Hepatocyte (in vitro differentiated cells): ENCODE results near the gene GRM8.

Source experiments
- EZH2 ChIP-seq: fragments of 200-600 bp; sonication (generic); IDR thresholded peaks from 2 replicates; pipeline ENCODE4 v1.6.1; 2016; ENCODE audit warnings: antibody characterized with exemption, mild to moderate bottlenecking, borderline replicate concordance
- TF ChIP-seq, protein P1 (sequence below): fragments of 200-600 bp; sonication (generic); IDR thresholded peaks from 2 replicates; pipeline ENCODE4 v1.5.1; 2016; ENCODE audit warnings: antibody characterized with exemption, mild to moderate bottlenecking; ENCODE audit not compliant: poor library complexity

DNA sequence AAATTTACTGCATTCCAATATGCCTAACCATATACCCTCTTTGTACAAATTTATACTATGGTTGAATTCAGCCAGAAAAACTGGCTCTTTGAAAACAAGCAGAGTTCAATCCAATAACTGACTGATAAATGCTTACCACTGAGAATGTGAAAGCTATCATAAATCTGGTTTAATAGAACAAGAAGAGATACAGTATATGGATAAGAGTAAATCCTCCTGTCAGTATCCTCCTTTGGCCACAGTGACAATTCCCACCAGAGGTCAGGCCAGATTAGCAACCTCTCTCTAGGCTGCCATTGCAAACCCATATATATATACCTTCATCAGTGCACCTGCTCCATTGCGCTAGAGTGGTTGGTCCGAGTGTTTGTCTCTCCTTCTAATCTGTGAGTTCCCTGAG is 647.2 kb downstream of the GRM8 start:
- TF ChIP-seq, protein P1, sequence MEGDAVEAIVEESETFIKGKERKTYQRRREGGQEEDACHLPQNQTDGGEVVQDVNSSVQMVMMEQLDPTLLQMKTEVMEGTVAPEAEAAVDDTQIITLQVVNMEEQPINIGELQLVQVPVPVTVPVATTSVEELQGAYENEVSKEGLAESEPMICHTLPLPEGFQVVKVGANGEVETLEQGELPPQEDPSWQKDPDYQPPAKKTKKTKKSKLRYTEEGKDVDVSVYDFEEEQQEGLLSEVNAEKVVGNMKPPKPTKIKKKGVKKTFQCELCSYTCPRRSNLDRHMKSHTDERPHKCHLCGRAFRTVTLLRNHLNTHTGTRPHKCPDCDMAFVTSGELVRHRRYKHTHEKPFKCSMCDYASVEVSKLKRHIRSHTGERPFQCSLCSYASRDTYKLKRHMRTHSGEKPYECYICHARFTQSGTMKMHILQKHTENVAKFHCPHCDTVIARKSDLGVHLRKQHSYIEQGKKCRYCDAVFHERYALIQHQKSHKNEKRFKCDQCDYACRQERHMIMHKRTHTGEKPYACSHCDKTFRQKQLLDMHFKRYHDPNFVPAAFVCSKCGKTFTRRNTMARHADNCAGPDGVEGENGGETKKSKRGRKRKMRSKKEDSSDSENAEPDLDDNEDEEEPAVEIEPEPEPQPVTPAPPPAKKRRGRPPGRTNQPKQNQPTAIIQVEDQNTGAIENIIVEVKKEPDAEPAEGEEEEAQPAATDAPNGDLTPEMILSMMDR, result no peak
- no peak for TF ChIP-seq EZH2
